Measurements from ENCODE around the gene AKR1C4.

DNA sequence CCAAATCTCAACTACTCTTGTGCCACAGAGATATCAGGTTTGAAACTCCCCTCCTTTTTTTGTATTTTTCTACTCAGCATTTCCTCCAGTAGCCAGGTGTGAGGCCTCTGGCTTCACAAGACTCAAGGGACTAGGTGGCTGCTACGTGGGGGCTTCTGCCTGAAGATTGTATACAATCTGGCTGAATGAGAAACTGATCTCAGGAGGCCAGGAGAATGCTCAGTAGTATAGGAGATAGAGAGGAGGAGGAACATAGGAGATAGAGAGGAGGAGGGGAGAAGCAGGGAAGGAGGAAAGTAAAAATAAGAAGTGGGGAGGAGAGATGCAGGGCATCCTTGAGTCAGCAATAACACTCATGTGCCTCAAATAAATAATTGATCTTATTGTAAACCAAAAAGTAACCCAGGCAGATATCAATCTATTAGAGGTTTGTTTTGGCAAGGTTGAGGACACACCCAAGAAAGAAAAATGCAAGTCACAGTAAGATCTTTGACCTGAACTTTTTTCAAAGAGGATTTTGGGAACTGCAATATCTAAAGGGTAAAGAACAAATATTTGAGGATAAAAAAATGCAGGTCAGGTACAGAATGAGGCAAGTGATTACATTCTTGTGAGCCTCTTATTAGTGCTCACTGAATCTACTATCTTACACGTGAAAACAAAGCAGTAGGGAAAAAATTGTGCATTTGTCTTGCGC lies 48.5 kb upstream of the AKR1C4 start:
- TF ChIP-seq, protein P1, sequence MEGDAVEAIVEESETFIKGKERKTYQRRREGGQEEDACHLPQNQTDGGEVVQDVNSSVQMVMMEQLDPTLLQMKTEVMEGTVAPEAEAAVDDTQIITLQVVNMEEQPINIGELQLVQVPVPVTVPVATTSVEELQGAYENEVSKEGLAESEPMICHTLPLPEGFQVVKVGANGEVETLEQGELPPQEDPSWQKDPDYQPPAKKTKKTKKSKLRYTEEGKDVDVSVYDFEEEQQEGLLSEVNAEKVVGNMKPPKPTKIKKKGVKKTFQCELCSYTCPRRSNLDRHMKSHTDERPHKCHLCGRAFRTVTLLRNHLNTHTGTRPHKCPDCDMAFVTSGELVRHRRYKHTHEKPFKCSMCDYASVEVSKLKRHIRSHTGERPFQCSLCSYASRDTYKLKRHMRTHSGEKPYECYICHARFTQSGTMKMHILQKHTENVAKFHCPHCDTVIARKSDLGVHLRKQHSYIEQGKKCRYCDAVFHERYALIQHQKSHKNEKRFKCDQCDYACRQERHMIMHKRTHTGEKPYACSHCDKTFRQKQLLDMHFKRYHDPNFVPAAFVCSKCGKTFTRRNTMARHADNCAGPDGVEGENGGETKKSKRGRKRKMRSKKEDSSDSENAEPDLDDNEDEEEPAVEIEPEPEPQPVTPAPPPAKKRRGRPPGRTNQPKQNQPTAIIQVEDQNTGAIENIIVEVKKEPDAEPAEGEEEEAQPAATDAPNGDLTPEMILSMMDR (IDR thresholded peaks at IDR 0.05), result no peak
- no peak for TF ChIP-seq POLR2A (IDR thresholded peaks at IDR 0.05)
- no peak for TF ChIP-seq POLR2AphosphoS5 (IDR thresholded peaks at IDR 0.05)
- no peak for TF ChIP-seq EP300 (IDR thresholded peaks at IDR 0.05)

All from gastroesophageal sphincter (tissue), 3 donors.